Cardiac fibroblast (primary cell): ENCODE data around the gene TAPBP.
"Not testable (repeated sequence)": the region's sequence is repeated elsewhere in the genome, so short reads cannot be mapped to it uniquely, and the experiment has no call there.

Source experiments
- DNase-seq, 2 donors: peaks; one replicate each; pipeline versions ENCODE4 v3.0.0 to v3.0.0-alpha.2; 2010; ENCODE audit warnings: low read depth in 2 of 2
- H3K4me3 ChIP-seq, 2 donors: replicated peaks in 1 of 2; 1 replicate in 1 of 2; 2 replicates in 1 of 2; pipeline ENCODE4 v1.5.1; 2011; ENCODE audit warnings: low read depth in 2 of 2, low read length in 2 of 2, mild to moderate bottlenecking in 2 of 2, moderate library complexity in 1 of 2
- TF ChIP-seq, protein P1 (sequence below): IDR thresholded peaks from one replicate; pipeline ENCODE4 v1.5.1; 2011; ENCODE audit warnings: low read depth, mild to moderate bottlenecking, low read length, inconsistent platforms

TAPBP gene

DNA sequence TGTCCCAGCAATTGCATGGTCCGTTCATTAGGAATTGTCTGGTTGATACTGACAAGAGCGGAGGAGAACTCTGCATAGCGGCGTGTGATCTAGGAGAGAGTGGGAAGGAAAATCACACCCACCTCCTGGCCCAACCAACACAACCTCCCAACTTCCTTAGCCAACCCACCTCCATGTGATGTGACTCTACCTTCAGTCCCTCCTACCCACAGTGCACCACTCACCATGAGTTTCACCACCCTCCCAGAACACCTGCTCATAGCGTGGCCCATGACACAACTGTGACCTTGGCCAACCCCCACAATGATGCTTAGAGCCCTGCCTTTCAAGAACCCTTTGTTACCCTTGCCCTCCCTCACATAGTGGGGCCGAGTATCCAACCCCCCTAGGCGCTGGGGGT lies 49.9 kb downstream of the TAPBP start:
- TF ChIP-seq, protein P1, sequence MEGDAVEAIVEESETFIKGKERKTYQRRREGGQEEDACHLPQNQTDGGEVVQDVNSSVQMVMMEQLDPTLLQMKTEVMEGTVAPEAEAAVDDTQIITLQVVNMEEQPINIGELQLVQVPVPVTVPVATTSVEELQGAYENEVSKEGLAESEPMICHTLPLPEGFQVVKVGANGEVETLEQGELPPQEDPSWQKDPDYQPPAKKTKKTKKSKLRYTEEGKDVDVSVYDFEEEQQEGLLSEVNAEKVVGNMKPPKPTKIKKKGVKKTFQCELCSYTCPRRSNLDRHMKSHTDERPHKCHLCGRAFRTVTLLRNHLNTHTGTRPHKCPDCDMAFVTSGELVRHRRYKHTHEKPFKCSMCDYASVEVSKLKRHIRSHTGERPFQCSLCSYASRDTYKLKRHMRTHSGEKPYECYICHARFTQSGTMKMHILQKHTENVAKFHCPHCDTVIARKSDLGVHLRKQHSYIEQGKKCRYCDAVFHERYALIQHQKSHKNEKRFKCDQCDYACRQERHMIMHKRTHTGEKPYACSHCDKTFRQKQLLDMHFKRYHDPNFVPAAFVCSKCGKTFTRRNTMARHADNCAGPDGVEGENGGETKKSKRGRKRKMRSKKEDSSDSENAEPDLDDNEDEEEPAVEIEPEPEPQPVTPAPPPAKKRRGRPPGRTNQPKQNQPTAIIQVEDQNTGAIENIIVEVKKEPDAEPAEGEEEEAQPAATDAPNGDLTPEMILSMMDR, result no peak
- DNase-seq, result no peak
- H3K4me3 ChIP-seq, result no peak overlapping the region

DNA sequence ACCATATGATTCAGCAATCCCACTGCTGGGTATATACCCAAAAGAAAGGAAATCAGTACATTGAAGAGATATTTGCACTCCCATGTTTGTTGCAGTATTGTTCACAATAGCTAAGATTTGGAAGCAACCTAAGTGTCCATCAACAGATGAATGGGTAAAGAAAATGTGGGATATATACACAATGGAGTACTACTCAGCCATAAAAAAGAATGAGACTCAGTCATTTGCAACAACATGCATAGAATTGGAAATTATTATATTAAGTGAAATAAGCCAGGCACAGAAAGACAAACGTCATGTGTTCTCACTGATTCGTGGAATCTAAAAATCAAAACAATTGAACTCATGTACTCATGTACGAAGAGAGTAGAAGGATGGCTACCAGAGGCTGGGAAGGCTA lies 51.4 kb downstream of the TAPBP start:
- not testable (repeated sequence) for DNase-seq, H3K4me3 ChIP-seq

DNA sequence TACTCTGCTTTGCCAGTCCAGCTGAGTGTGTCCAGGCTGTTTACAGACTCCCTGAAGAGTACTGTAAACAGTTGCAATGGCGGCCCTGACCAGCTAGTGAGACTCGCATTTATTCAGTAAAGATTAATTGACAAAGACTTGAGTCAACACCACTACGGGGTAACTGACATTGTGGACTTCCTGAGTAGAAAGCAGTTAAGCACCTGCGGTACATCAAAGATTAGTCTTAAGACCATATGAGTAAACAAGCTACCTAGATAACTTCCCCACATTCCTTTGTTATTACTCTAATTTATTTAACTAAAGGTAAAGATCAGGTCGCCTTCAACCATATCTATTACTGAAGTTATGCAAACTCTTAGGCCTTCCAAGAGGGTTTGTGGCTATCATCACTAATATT lies 54.8 kb downstream of the TAPBP start:
- no peak overlapping the region for H3K4me3 ChIP-seq
- TF ChIP-seq, protein P1, result no peak
- no peak for DNase-seq

DNA sequence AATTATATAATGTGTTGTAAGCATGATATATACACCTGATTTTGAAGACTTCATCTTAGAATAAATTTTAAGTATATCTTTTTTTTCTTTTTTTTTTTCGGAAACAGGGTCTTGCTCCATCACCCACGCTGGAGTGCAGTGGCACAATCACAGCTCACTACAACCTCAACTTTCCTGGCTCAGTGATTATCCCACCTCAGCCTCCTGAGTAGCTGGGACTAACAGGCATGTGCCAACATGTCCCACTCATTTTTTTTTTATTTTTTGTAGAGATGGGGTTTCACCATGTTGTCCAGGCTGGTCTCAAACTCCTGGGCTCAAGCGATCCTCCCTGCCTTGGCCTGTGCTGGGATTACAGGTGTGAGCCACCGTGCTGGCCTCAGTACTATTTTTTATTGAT lies 59.3 kb downstream of the TAPBP start:
- no peak for DNase-seq
- TF ChIP-seq, protein P1, result no peak
- no peak overlapping the region for H3K4me3 ChIP-seq

DNA sequence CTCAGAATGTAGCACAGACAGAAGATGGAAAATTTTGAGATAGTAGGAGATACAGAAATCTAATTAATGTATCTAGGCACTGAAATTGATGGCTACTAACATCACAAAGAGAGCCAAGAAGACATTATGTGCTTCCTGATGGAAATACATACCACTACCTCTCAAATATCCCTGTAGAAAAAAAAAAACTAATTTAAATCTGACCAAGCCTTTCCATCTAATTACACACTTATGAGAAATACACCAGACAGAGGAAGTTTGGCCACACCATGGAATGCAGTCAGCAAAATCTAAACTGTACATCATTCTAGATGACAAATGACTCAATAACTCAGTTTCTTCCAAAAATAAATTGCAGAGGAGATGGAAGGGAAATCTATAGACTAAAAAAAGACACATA lies 61.1 kb downstream of the TAPBP start:
- DNase-seq, result peak in 1 of 2 donors; percentile 38
- TF ChIP-seq, protein P1, result no peak
- no peak overlapping the region for H3K4me3 ChIP-seq

DNA sequence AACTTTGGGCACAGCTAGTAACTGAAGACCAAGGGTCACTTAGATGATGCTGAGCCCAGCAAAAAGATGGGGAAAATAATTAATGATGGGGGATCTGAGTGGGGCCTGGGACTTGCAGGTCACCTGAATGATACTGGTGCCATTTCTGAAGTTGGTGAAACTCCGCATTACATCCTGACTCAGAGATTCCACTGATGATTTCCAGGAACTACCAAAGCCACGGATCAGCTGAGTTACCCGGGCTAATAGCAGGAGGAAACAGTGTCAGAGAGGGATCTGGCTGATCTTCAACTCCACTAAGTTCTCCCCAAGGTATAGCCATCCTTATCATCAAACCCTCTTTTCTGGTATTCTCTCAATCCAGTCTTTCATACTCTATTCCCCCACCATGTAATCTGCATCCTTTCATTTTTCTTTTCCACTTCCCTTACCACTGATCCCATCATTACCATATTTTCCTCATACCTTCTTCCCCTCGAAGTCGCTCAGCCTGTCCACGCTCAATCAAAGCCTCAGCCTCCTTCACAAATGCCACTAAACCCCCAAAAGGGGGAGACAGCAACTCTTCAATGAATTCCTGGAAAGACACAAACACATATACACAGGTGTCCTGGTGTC lies 62.4 kb downstream of the TAPBP start:
- no peak overlapping the region for H3K4me3 ChIP-seq
- DNase-seq, result peak in 1 of 2 donors; percentile 18
- TF ChIP-seq, protein P1, result no peak

DNA sequence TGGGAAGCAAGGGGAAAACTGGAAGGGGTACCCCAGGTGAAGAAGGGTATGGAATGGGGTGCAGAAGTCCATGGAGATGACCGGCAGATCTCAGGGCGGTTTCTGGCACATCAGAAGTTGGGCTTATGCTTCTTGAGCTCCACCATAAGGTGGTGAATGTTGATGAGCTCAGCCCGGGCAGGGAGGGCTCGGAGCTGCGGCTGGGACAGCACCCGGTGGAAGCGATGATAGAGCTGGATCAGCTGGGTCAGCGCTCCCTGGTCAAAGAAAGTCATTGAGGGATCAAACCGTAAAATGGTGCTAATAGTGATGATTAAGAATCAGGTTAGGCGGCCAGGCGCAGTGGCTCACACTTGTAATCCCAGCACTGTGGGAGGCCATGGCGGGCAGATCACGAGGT lies 63.1 kb downstream of the TAPBP start:
- peak overlapping the region in 1 of 2 donors; percentile 2 for H3K4me3 ChIP-seq
- DNase-seq, result no peak
- TF ChIP-seq, protein P1, result no peak
